ENCODE data around the gene AMPD3.

AMPD3 gene

GRCh38 chr11:10506008-10506370 lies 50.9 kb downstream of the AMPD3 start:
- no peak for FAIRE-seq

GRCh38 chr11:10511181-10511621 lies 56.1 kb downstream of the AMPD3 start:
- FAIRE-seq = no peak

- no peak for FAIRE-seq
Observed at GRCh38 chr11:10514202-10514601, 59.1 kb downstream of the AMPD3 start.

- FAIRE-seq = no peak
Observed at GRCh38 chr11:10514709-10515108, 59.6 kb downstream of the AMPD3 start.

GRCh38 chr11:10515418-10515817 lies 60.4 kb downstream of the AMPD3 start:
- FAIRE-seq = no peak

GRCh38 chr11:10518123-10518522 lies 63.1 kb downstream of the AMPD3 start:
- no peak for FAIRE-seq

- no peak for FAIRE-seq
Observed at GRCh38 chr11:10518891-10519290, 63.8 kb downstream of the AMPD3 start.

GRCh38 chr11:10519630-10520029 lies 64.6 kb downstream of the AMPD3 start:
- no peak for FAIRE-seq

GRCh38 chr11:10520562-10520961 lies 65.5 kb downstream of the AMPD3 start:
- no peak for FAIRE-seq

- no peak for FAIRE-seq
Observed at GRCh38 chr11:10522276-10522675, 67.2 kb downstream of the AMPD3 start.

GRCh38 chr11:10522921-10523320 lies 67.9 kb downstream of the AMPD3 start:
- no peak for FAIRE-seq

- FAIRE-seq = no peak
Observed at GRCh38 chr11:10524471-10524870, 69.4 kb downstream of the AMPD3 start.

GRCh38 chr11:10526974-10527918 lies 72.2 kb downstream of the AMPD3 start:
- FAIRE-seq = no peak

GRCh38 chr11:10528121-10528520 lies 73.1 kb downstream of the AMPD3 start:
- FAIRE-seq = peak; percentile 48

GRCh38 chr11:10529279-10529678 lies 74.2 kb downstream of the AMPD3 start:
- FAIRE-seq = no peak

GRCh38 chr11:10532526-10532925 lies 77.5 kb downstream of the AMPD3 start:
- no peak for FAIRE-seq

- FAIRE-seq = no peak
Observed at GRCh38 chr11:10533323-10533722, 78.3 kb downstream of the AMPD3 start.

- FAIRE-seq = no peak
Observed at GRCh38 chr11:10534316-10534715, 79.3 kb downstream of the AMPD3 start.

GRCh38 chr11:10537600-10537999 lies 82.5 kb downstream of the AMPD3 start:
- no peak for FAIRE-seq

GRCh38 chr11:10538924-10539323 lies 83.9 kb downstream of the AMPD3 start:
- no peak for FAIRE-seq

GRCh38 chr11:10539339-10539738 lies 84.3 kb downstream of the AMPD3 start:
- peak; percentile 19 for FAIRE-seq

GRCh38 chr11:10540546-10540914 lies 85.5 kb downstream of the AMPD3 start:
- no peak for FAIRE-seq

GRCh38 chr11:10540915-10541560 lies 86.0 kb downstream of the AMPD3 start, which contains the start of gene RNF141:
Gene RNF141 (minus strand): TSS chr11:10541187. CDS start chr11:10534158, 7,029 bp downstream.
- no peak for FAIRE-seq

- FAIRE-seq = no peak
Observed at GRCh38 chr11:10541561-10541930, 86.5 kb downstream of the AMPD3 start.

All from G401.6 (cell line).